ENCODE results near the gene RABGGTA.

Gene RABGGTA

GRCh38 chr14:24279301-24280186, 8.1 kb upstream of the RABGGTA start:
- DNase-seq (ENCODE audit: low read depth), result no peak

- DNase-seq (ENCODE audit: low read depth), result no peak
Measured at GRCh38 chr14:24278424-24278823, 7.0 kb upstream of the RABGGTA start.

GRCh38 chr14:24277606-24278321, 6.4 kb upstream of the RABGGTA start:
- no peak for DNase-seq (ENCODE audit: low read depth)

GRCh38 chr14:24277071-24277470, 5.7 kb upstream of the RABGGTA start:
- DNase-seq (ENCODE audit: low read depth), result no peak

- no peak for DNase-seq (ENCODE audit: low read depth)
Measured at GRCh38 chr14:24274101-24274543, 2.7 kb upstream of the RABGGTA start.

GRCh38 chr14:24273422-24273998, 2.1 kb upstream of the RABGGTA start:
- no peak for DNase-seq (ENCODE audit: low read depth)

GRCh38 chr14:24272467-24272866, 1.1 kb upstream of the RABGGTA start:
- no peak for DNase-seq (ENCODE audit: low read depth)

- DNase-seq (ENCODE audit: low read depth), result no peak
Measured at GRCh38 chr14:24271834-24272263, 452 bp upstream of the RABGGTA start.

- DNase-seq (ENCODE audit: low read depth), result no peak
Measured at GRCh38 chr14:24270537-24271133, 762 bp downstream of the RABGGTA start.

GRCh38 chr14:24269910-24270536, 1.4 kb downstream of the RABGGTA start:
- DNase-seq (ENCODE audit: low read depth), result no peak

GRCh38 chr14:24269368-24269767, 2.0 kb downstream of the RABGGTA start:
- no peak for DNase-seq (ENCODE audit: low read depth)

- DNase-seq (ENCODE audit: low read depth), result no peak
Measured at GRCh38 chr14:24268225-24268624, 3.2 kb downstream of the RABGGTA start.

GRCh38 chr14:24267516-24267915, 3.9 kb downstream of the RABGGTA start:
- DNase-seq (ENCODE audit: low read depth), result no peak

GRCh38 chr14:24266344-24267244, 4.8 kb downstream of the RABGGTA start:
- DNase-seq (ENCODE audit: low read depth), result no peak

GRCh38 chr14:24264298-24264697, 7.1 kb downstream of the RABGGTA start:
- no peak for DNase-seq (ENCODE audit: low read depth)

GRCh38 chr14:24263848-24264247, 7.5 kb downstream of the RABGGTA start:
- no peak for DNase-seq (ENCODE audit: low read depth)

GRCh38 chr14:24262821-24263733, 8.3 kb downstream of the RABGGTA start, which contains the start of gene TGM1:
TGM1 (minus strand) TSS chr14:24263177; CDS start chr14:24262352, 825 bp downstream.
- DNase-seq (ENCODE audit: low read depth), result no peak

GRCh38 chr14:24261969-24262327, 9.4 kb downstream of the RABGGTA start:
- DNase-seq (ENCODE audit: low read depth), result no peak

- DNase-seq (ENCODE audit: low read depth), result no peak
Measured at GRCh38 chr14:24261256-24261968, 10.0 kb downstream of the RABGGTA start.

All from GM04503 (cell line).